PC-9 (cell line): ENCODE measurements around the gene LRRC63.

Experiments used
- CTCF ChIP-seq: fragments of 200-600 bp; sonication (generic); conservative IDR thresholded peaks from 2 replicates; pipeline ENCODE4 v1.6.1; 2017; ENCODE audit warnings: mixed run types, antibody characterized with exemption, mild to moderate bottlenecking, moderate library complexity
- EZH2 ChIP-seq: fragments of 200-600 bp; sonication (generic); IDR thresholded peaks from 2 replicates; pipeline ENCODE4 v1.8.0; 2017; ENCODE audit warnings: antibody characterized with exemption, low read depth

- TF ChIP-seq EZH2 (no peak), CTCF (no peak)
Observed at GRCh38 chr13:46164661-46165060, 47.1 kb upstream of the LRRC63 start.
